ENCODE measurements around the gene WFDC6.

GRCh38 chr20:45507011-45507820 lies 32.1 kb downstream of the WFDC6 start:
- TF ChIP-seq CTCF (IDR thresholded peaks at IDR 0.05) = no peak
- no peak for TF ChIP-seq POLR2A (IDR thresholded peaks at IDR 0.05)
